ENCODE results near the gene ILKAP.
A peak's percentile ranks its signal among the peaks of the same experiment; 100 is the strongest.

Gene ILKAP

GRCh38 chr2:238236571-238236970, 33.1 kb upstream of the ILKAP start:
- no peak for DNase-seq

GRCh38 chr2:238235856-238236255, 32.4 kb upstream of the ILKAP start:
- no peak for DNase-seq

GRCh38 chr2:238235331-238235732, 31.8 kb upstream of the ILKAP start:
- no peak for DNase-seq

- no peak for DNase-seq
Measured at GRCh38 chr2:238233625-238234024, 30.1 kb upstream of the ILKAP start.

GRCh38 chr2:238231809-238232208, 28.3 kb upstream of the ILKAP start:
- DNase-seq, result no peak

GRCh38 chr2:238231251-238231793, 27.8 kb upstream of the ILKAP start:
- DNase-seq, result peak; percentile 73

GRCh38 chr2:238230699-238231098, 27.2 kb upstream of the ILKAP start:
- no peak for DNase-seq

- no peak for DNase-seq
Measured at GRCh38 chr2:238228700-238229099, 25.2 kb upstream of the ILKAP start.

- no peak for DNase-seq
Measured at GRCh38 chr2:238227587-238228032, 24.1 kb upstream of the ILKAP start.

GRCh38 chr2:238226698-238227586, 23.4 kb upstream of the ILKAP start:
- DNase-seq, result no peak

- no peak for DNase-seq
Measured at GRCh38 chr2:238225911-238226697, 22.6 kb upstream of the ILKAP start.

GRCh38 chr2:238225121-238225520, 21.6 kb upstream of the ILKAP start:
- no peak for DNase-seq

- no peak for DNase-seq
Measured at GRCh38 chr2:238224356-238225035, 21.0 kb upstream of the ILKAP start.

- no peak for DNase-seq
Measured at GRCh38 chr2:238220892-238221521, 17.5 kb upstream of the ILKAP start.

GRCh38 chr2:238220274-238220891, 16.9 kb upstream of the ILKAP start:
- no peak for DNase-seq

- no peak for DNase-seq
Measured at GRCh38 chr2:238216651-238217184, 13.2 kb upstream of the ILKAP start.

GRCh38 chr2:238207006-238207405, 3.5 kb upstream of the ILKAP start:
- DNase-seq, result no peak

GRCh38 chr2:238203973-238204683, 633 bp upstream of the ILKAP start:
- DNase-seq, result no peak

- no peak for DNase-seq
Measured at GRCh38 chr2:238202326-238203093, 985 bp downstream of the ILKAP start.

GRCh38 chr2:238190445-238190844, 13.1 kb downstream of the ILKAP start:
- no peak for DNase-seq

Measured in activated effector memory CD4-positive, alpha-beta T cell treated with Interleukin-2 at 50 U/mL for 16 hours (primary cell).